KMS-11 (cell line): ENCODE results near the gene VEPH1.

Experiments used
- H2AFZ ChIP-seq: fragments of 200-600 bp; sonication (generic); 2 replicates; pipeline ENCODE4 v1.6.1; 2016; ENCODE audit warnings: antibody characterized with exemption, mixed run types, low read depth
- H3K27ac ChIP-seq: fragments of 200-600 bp; sonication (generic); 2 replicates; pipeline ENCODE4 v1.6.1; 2016; ENCODE audit warnings: mild to moderate bottlenecking, mixed run types
- H3K27me3 ChIP-seq: fragments of 200-600 bp; sonication (generic); 2 replicates; pipeline ENCODE4 v1.6.1; 2017; ENCODE audit warnings: mild to moderate bottlenecking, low read depth, mixed run types, moderate library complexity; ENCODE audit not compliant: insufficient read depth
- H3K36me3 ChIP-seq: fragments of 200-600 bp; sonication (generic); 2 replicates; pipeline ENCODE4 v1.6.1; 2017; ENCODE audit warnings: mild to moderate bottlenecking, mixed run types; ENCODE audit not compliant: insufficient read depth
- H3K4me1 ChIP-seq: fragments of 200-600 bp; sonication (generic); 2 replicates; pipeline ENCODE4 v1.6.1; 2016; ENCODE audit warnings: mild to moderate bottlenecking, low read depth, mixed run types; ENCODE audit not compliant: poor library complexity, severe bottlenecking
- H3K4me2 ChIP-seq: fragments of 200-600 bp; sonication (generic); 2 replicates; pipeline ENCODE4 v1.7.0; 2016; ENCODE audit warnings: mild to moderate bottlenecking, mixed run types
- H3K4me3 ChIP-seq: fragments of 200-600 bp; sonication (generic); IDR thresholded peaks from 2 replicates; pipeline ENCODE4 v1.6.1; 2017; ENCODE audit warnings: low read depth, low read length, mixed read lengths; ENCODE audit not compliant: insufficient read depth
- H3K79me2 ChIP-seq: fragments of 200-600 bp; sonication (generic); 2 replicates; pipeline ENCODE4 v1.6.1; 2016; ENCODE audit warnings: low read depth, mixed run types; ENCODE audit not compliant: insufficient read depth
- H3K9ac ChIP-seq: fragments of 200-600 bp; sonication (generic); 2 replicates; pipeline ENCODE4 v1.6.1; 2016; ENCODE audit warnings: mild to moderate bottlenecking, mixed run types
- H4K20me1 ChIP-seq: fragments of 200-600 bp; sonication (generic); 2 replicates; pipeline ENCODE4 v1.6.1; 2016; ENCODE audit warnings: mild to moderate bottlenecking, mixed run types; ENCODE audit not compliant: insufficient read depth
- CTCF ChIP-seq: fragments of 200-600 bp; sonication (generic); conservative IDR thresholded peaks from 2 replicates; pipeline ENCODE4 v1.6.1; 2017; ENCODE audit warnings: low read depth, mild to moderate bottlenecking, antibody characterized with exemption, low read length, moderate library complexity, mixed read lengths

The VEPH1 gene

GRCh38 chr3:157502916-157503595 is at the start of gene VEPH1:
TSS of gene VEPH1 (minus strand) at chr3:157503416. CDS start at chr3:157495349, 8,067 bp downstream.
- H3K4me3 ChIP-seq: no peak within 1 kb of the TSS
- H2AFZ ChIP-seq: no peak within 1 kb of the TSS
- no peak for TF ChIP-seq CTCF
- H3K4me1 ChIP-seq: no peaks in the 10 kb centered on the region
- no peak within 1 kb of the TSS for H3K4me2 ChIP-seq
- H4K20me1 ChIP-seq: no peaks in the 10 kb centered on the region
- H3K9ac ChIP-seq: no peak within 1 kb of the TSS
- H3K79me2 ChIP-seq: no peaks in the 10 kb centered on the region
- H3K36me3 ChIP-seq: no peaks in the 10 kb centered on the region
- H3K27me3 ChIP-seq: no peaks in the 10 kb centered on the region; the same call in 1 of the 2 replicates
- no peak within 1 kb of the TSS for H3K27ac ChIP-seq

- Histone ChIP-seq H4K20me1 (no peaks in the 10 kb centered on the region), H3K79me2 (no peaks in the 10 kb centered on the region), H3K36me3 (no peaks in the 10 kb centered on the region), H2AFZ (no peak overlapping the region), H3K27me3 (no peaks in the 10 kb centered on the region), H3K4me3 (no peak overlapping the region), H3K9ac (no peak overlapping the region), H3K4me2 (no peak overlapping the region), H3K27ac (no peak overlapping the region), H3K4me1 (no peaks in the 10 kb centered on the region)
- no peak for TF ChIP-seq CTCF
Observed at GRCh38 chr3:157551961-157552360, 48.7 kb upstream of the VEPH1 start.

- Histone ChIP-seq H3K4me3 (no peak overlapping the region), H4K20me1 (no peaks in the 10 kb centered on the region), H3K79me2 (no peaks in the 10 kb centered on the region), H3K4me1 (no peaks in the 10 kb centered on the region), H3K36me3 (no peaks in the 10 kb centered on the region), H3K9ac (no peak overlapping the region), H3K4me2 (no peak overlapping the region), H2AFZ (no peak overlapping the region), H3K27me3 (no peaks in the 10 kb centered on the region), H3K27ac (no peak overlapping the region)
- TF ChIP-seq CTCF: no peak
Observed at GRCh38 chr3:157549498-157549897, 46.3 kb upstream of the VEPH1 start.

- no peaks in the 10 kb centered on the region for H3K27me3 ChIP-seq
- H3K4me3 ChIP-seq: no peak overlapping the region
- H3K9ac ChIP-seq: no peak overlapping the region
- no peaks in the 10 kb centered on the region for H4K20me1 ChIP-seq
- TF ChIP-seq CTCF: no peak
- H3K27ac ChIP-seq: no peak overlapping the region
- no peak overlapping the region for H2AFZ ChIP-seq
- H3K4me1 ChIP-seq: no peaks in the 10 kb centered on the region
- no peaks in the 10 kb centered on the region for H3K36me3 ChIP-seq
- no peaks in the 10 kb centered on the region for H3K79me2 ChIP-seq
- no peak overlapping the region for H3K4me2 ChIP-seq
Observed at GRCh38 chr3:157544501-157545130, 41.4 kb upstream of the VEPH1 start.
